COR-L47 (cell line): ENCODE results near the gene AKAP12.
"Not testable (repeated sequence)": the region's sequence is repeated elsewhere in the genome, so short reads cannot be mapped to it uniquely, and the experiment has no call there.

Experiments
- DNase-seq: peaks from one replicate; lab custom pipeline; 2025; lab: John Stamatoyannopoulos, UW

AKAP12 gene

GRCh38 chr6:151349651-151350270, 110.0 kb downstream of the AKAP12 start:
- no peak for DNase-seq

GRCh38 chr6:151350442-151351145, 110.8 kb downstream of the AKAP12 start:
- no peak for DNase-seq

GRCh38 chr6:151351146-151351700, 111.5 kb downstream of the AKAP12 start:
- no peak for DNase-seq

- no peak for DNase-seq
Measured at GRCh38 chr6:151351731-151352130, 112.0 kb downstream of the AKAP12 start.

- no peak for DNase-seq
Measured at GRCh38 chr6:151352410-151353396, 112.9 kb downstream of the AKAP12 start.

GRCh38 chr6:151353795-151354194, 114.0 kb downstream of the AKAP12 start:
- no peak for DNase-seq

- not testable (repeated sequence) for DNase-seq
Measured at GRCh38 chr6:151356983-151357382, 117.2 kb downstream of the AKAP12 start.

GRCh38 chr6:151357758-151358436, 118.1 kb downstream of the AKAP12 start:
- DNase-seq: no peak

GRCh38 chr6:151358475-151358874, 118.7 kb downstream of the AKAP12 start:
- DNase-seq: no peak

- no peak for DNase-seq
Measured at GRCh38 chr6:151359486-151359885, 119.7 kb downstream of the AKAP12 start.

- no peak for DNase-seq
Measured at GRCh38 chr6:151365233-151365632, 125.5 kb downstream of the AKAP12 start.

- DNase-seq: no peak
Measured at GRCh38 chr6:151370509-151371078, 130.8 kb downstream of the AKAP12 start.

- no peak for DNase-seq
Measured at GRCh38 chr6:151372164-151372563, 132.4 kb downstream of the AKAP12 start.

- DNase-seq: no peak
Measured at GRCh38 chr6:151374036-151374683, 134.4 kb downstream of the AKAP12 start.

GRCh38 chr6:151375833-151376232, 136.1 kb downstream of the AKAP12 start:
- DNase-seq: no peak

- DNase-seq: no peak
Measured at GRCh38 chr6:151376440-151376839, 136.7 kb downstream of the AKAP12 start.

- DNase-seq: no peak
Measured at GRCh38 chr6:151377095-151377494, 137.3 kb downstream of the AKAP12 start.

GRCh38 chr6:151379933-151380847, 140.4 kb downstream of the AKAP12 start:
- no peak for DNase-seq

GRCh38 chr6:151380848-151381205, 141.1 kb downstream of the AKAP12 start:
- no peak for DNase-seq

GRCh38 chr6:151381722-151382121, 142.0 kb downstream of the AKAP12 start:
- DNase-seq: no peak
